Endothelial cell of umbilical vein (primary cell): ENCODE measurements around the gene ARNT2.

Experiments
- CTCF ChIP-seq, 2 donors: IDR thresholded peaks; 1 replicate in 1 of 2; 2 replicates in 1 of 2; pipeline ENCODE4 v1.5.1; 2011; ENCODE audit warnings: low read length in 2 of 2, mild to moderate bottlenecking in 2 of 2, moderate library complexity in 2 of 2, control low read depth in 1 of 2, inconsistent platforms in 1 of 2, low read depth in 1 of 2; ENCODE audit not compliant: insufficient read depth in 1 of 2; ENCODE audit errors: extremely low read depth in 1 of 2
- MAX ChIP-seq: IDR thresholded peaks from 2 replicates; pipeline ENCODE4 v1.6.1; 2011; ENCODE audit not compliant: insufficient read depth, insufficient read length
- MYC ChIP-seq: IDR thresholded peaks from one replicate; pipeline ENCODE4 v1.6.1; 2011; ENCODE audit warnings: mild to moderate bottlenecking, low read depth, low read length
- POLR2A ChIP-seq: IDR thresholded peaks from 2 replicates; pipeline ENCODE4 v1.6.1; 2012; ENCODE audit warnings: low read depth, mild to moderate bottlenecking, control low read depth, low read length

- TF ChIP-seq MYC: no peak
- no peak for TF ChIP-seq CTCF (IDR thresholded peaks at IDR 0.05; ENCODE audit: extremely low read depth in 1 of 2, insufficient read depth in 1 of 2, low read depth in 1 of 2, low read length in 2 of 2)
- no peak for TF ChIP-seq MAX
- no peak for TF ChIP-seq POLR2A
Measured at GRCh38 chr15:80639168-80639555, 235.0 kb downstream of the ARNT2 start.
